Esophagus muscularis mucosa (tissue), 4 donors: ENCODE data around the gene HSBP1L1.

Experiments
- EP300 ChIP-seq: sonication (generic); formaldehyde crosslinking; IDR thresholded peaks from one replicate; pipeline ENCODE4 v1.6.1; 2017; ENCODE audit warnings: antibody characterized with exemption
- POLR2A ChIP-seq: fragments of 450-650 bp; IDR thresholded peaks from one replicate; pipeline ENCODE4 v1.6.1; 2017; ENCODE audit warnings: antibody characterized with exemption, moderate library complexity, mild to moderate bottlenecking, low read depth
- POLR2AphosphoS5 ChIP-seq, 2 donors: sonication (generic); formaldehyde crosslinking; IDR thresholded peaks; one replicate each; pipeline ENCODE4 v1.6.1; 2017; ENCODE audit warnings: antibody characterized with exemption in 2 of 2
- TF ChIP-seq, protein P1 (sequence below), 3 experiments: fragments of 200-600 bp in 2 of 3; fragments of 450-650 bp in 1 of 3; sonication (generic) in 2 of 3; IDR thresholded peaks; one replicate each; pipeline ENCODE4 v1.5.1; 2017 to 2019; ENCODE audit warnings: antibody characterized with exemption in 3 of 3, mild to moderate bottlenecking in 2 of 3, moderate library complexity in 1 of 3

DNA sequence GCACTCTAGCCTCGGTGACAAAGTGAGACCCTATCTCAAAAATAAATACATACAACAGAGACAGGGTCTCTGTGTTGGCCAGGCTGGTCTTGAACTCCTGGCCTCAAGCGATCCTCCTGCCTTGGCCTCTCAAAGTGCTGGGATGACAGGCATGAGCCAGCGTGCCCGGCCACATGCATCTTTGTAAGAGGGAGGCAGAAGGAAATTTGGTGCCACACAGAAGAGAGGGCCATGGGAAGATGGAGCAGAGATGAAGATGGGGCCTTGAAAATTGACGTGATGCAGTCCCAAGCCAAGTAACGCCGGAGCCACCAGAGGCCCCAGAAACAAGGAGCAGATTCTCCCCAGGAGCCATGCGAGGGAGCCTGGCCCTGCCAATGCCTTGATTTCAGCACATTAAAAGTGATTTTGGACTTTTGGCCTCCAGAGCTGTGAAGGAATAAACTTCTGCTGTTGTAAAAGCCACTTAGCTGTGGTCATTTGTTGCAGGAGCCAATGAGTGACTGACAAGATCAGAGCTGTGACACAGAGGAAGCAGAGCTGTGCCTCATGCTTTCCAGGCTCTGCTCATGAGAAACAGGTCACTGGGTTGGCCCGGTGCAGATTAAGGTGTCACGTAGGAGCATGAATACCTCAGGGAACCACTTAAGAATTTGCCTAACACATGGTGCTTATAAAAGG lies 10.3 kb upstream of the HSBP1L1 start:
- TF ChIP-seq, protein P1, sequence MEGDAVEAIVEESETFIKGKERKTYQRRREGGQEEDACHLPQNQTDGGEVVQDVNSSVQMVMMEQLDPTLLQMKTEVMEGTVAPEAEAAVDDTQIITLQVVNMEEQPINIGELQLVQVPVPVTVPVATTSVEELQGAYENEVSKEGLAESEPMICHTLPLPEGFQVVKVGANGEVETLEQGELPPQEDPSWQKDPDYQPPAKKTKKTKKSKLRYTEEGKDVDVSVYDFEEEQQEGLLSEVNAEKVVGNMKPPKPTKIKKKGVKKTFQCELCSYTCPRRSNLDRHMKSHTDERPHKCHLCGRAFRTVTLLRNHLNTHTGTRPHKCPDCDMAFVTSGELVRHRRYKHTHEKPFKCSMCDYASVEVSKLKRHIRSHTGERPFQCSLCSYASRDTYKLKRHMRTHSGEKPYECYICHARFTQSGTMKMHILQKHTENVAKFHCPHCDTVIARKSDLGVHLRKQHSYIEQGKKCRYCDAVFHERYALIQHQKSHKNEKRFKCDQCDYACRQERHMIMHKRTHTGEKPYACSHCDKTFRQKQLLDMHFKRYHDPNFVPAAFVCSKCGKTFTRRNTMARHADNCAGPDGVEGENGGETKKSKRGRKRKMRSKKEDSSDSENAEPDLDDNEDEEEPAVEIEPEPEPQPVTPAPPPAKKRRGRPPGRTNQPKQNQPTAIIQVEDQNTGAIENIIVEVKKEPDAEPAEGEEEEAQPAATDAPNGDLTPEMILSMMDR (IDR thresholded peaks at IDR 0.05): no peak
- TF ChIP-seq EP300: no peak
- TF ChIP-seq POLR2A: no peak
- no peak for TF ChIP-seq POLR2AphosphoS5 (IDR thresholded peaks at IDR 0.05)
